GM12878 (cell line): ENCODE results near the gene VWA8. TPM values are rescaled to one million over a fixed set of nuclear protein-coding genes. Genes with fewer than 3 reads are reported as not detected.

Experiments used
- ATAC-seq: fragments of 200-7000 bp; cut with Tn5 transposase; 3 replicates; pipeline ENCODE4 v1.9.1; 2020; ENCODE audit warnings: mild to moderate bottlenecking, moderate library complexity
- BruUV-seq: library from RNA; stranded (reverse); fragments of 400-500 nt; replicated peaks from 2 replicates; lab custom pipeline; 2021; lab: Mats Ljungman, UMichigan
- CTCF ChIA-PET: fragments of 300-600 bp; sonication (Branson Sonifier 250); formaldehyde crosslinking; extraction: SDS; loops from one replicate; lab custom pipeline; 2021; ENCODE audit warnings: inconsistent platforms; lab: Yijun Ruan, JAX
- POLR2A ChIA-PET: fragments of 350-600 bp; formaldehyde crosslinking; extraction: SDS; loops from one replicate; lab custom pipeline; 2021; ENCODE audit warnings: inconsistent platforms; lab: Charles Lee
- RAD21 ChIA-PET: fragments of 300-600 bp; sonication (Branson Sonifier 250); formaldehyde crosslinking; loops from one replicate; lab custom pipeline; 2023; ENCODE audit warnings: antibody characterized with exemption; ENCODE audit not compliant: unreplicated experiment; lab: Charles Lee
- SMC1A ChIA-PET: fragments of 300-600 bp; sonication (Branson Sonifier 250); formaldehyde crosslinking; loops from one replicate; lab custom pipeline; 2023; ENCODE audit not compliant: unreplicated experiment, uncharacterized antibody; lab: Charles Lee
- DNase-seq: peaks from one replicate; pipeline ENCODE4 v3.0.0-alpha.2; 2011; ENCODE audit warnings: low read depth, low spot score
- FAIRE-seq: peaks from 3 replicates; lab custom pipeline; 2011; peaks lifted over from hg19 to GRCh38; lab: Jason Lieb, UNC
- H2AFZ ChIP-seq: 2 replicates; pipeline ENCODE4 v1.6.0; 2011; ENCODE audit warnings: low read depth, low read length, control low read depth; ENCODE audit not compliant: control insufficient read depth
- H3K27ac ChIP-seq: 2 replicates; pipeline ENCODE4 v1.5.1; 2011; ENCODE audit warnings: control low read depth; ENCODE audit not compliant: control insufficient read depth, insufficient read depth
- H3K27me3 ChIP-seq, 2 experiments: replicated peaks in 1 of 2; 2 replicates each; pipeline versions ENCODE4 v1.6.0 to v1.6.1; 2011; ENCODE audit warnings: low read length in 1 of 2; ENCODE audit not compliant: control insufficient read depth in 2 of 2, insufficient read depth in 2 of 2
- H3K36me3 ChIP-seq, 2 experiments: 2 replicates each; pipeline ENCODE4 v1.5.1; 2011; ENCODE audit warnings: low read length in 1 of 2; ENCODE audit not compliant: control insufficient read depth in 2 of 2, insufficient read depth in 2 of 2
- H3K4me1 ChIP-seq: 2 replicates; pipeline ENCODE4 v1.6.1; 2011; ENCODE audit warnings: mild to moderate bottlenecking, low read length, moderate library complexity, mixed read lengths; ENCODE audit not compliant: control insufficient read depth, insufficient read depth
- H3K4me2 ChIP-seq: 2 replicates; pipeline ENCODE4 v1.6.0; 2011; ENCODE audit warnings: control low read depth; ENCODE audit not compliant: control insufficient read depth, insufficient read depth
- H3K4me3 ChIP-seq: fragments of 200-600 bp; sonication (generic); 2 replicates; pipeline ENCODE4 v1.5.1; 2016
- H3K79me2 ChIP-seq: 2 replicates; pipeline ENCODE4 v1.6.0; 2011; ENCODE audit warnings: low read length; ENCODE audit not compliant: control insufficient read depth, insufficient read depth
- H3K9ac ChIP-seq: 2 replicates; pipeline ENCODE4 v1.8.0; 2011; ENCODE audit warnings: low read length, control low read depth, mixed read lengths; ENCODE audit not compliant: control insufficient read depth, insufficient read depth
- H3K9me3 ChIP-seq: replicated peaks from 3 replicates; pipeline ENCODE4 v1.5.1; 2011; ENCODE audit warnings: mild to moderate bottlenecking, low read length; ENCODE audit not compliant: control insufficient read depth, insufficient read depth
- H4K20me1 ChIP-seq: 2 replicates; pipeline ENCODE4 v1.6.0; 2011; ENCODE audit not compliant: control insufficient read depth, insufficient read depth
- GABPA ChIP-seq: IDR thresholded peaks from 2 replicates; pipeline ENCODE4 v1.6.1; 2014; ENCODE audit warnings: antibody characterized with exemption, low read depth, mild to moderate bottlenecking, inconsistent platforms
- KLF5 ChIP-seq: fragments of 450-650 bp; IDR thresholded peaks from 2 replicates; pipeline ENCODE4 v1.6.1; 2014; ENCODE audit warnings: mild to moderate bottlenecking; ENCODE audit not compliant: partially characterized antibody
- NR2C2 ChIP-seq: IDR thresholded peaks from 2 replicates; pipeline ENCODE4 v1.6.1; 2011; ENCODE audit warnings: borderline replicate concordance, low read depth; ENCODE audit not compliant: control insufficient read depth, insufficient read length
- POLR2AphosphoS2 ChIP-seq: IDR thresholded peaks from 2 replicates; pipeline ENCODE4 v1.6.1; 2011; ENCODE audit warnings: low read depth, mild to moderate bottlenecking, low read length, improper control_type of control experiment, moderate library complexity
- SMARCA5 ChIP-seq: fragments of 450-650 bp; IDR thresholded peaks from 2 replicates; pipeline ENCODE4 v1.6.1; 2017; ENCODE audit warnings: mild to moderate bottlenecking
- SRF ChIP-seq, 2 experiments: IDR thresholded peaks; 2 replicates each; pipeline ENCODE4 v1.6.1; 2011; ENCODE audit warnings: low read depth in 2 of 2, low read length in 2 of 2, mild to moderate bottlenecking in 1 of 2, moderate library complexity in 1 of 2
- USF2 ChIP-seq: IDR thresholded peaks from 2 replicates; pipeline ENCODE4 v1.6.1; 2011; ENCODE audit warnings: low read depth, low read length, improper control_type of control experiment, borderline replicate concordance
- WGBS: methylation state at CpG from one replicate; pipeline ENCODE4 v1.1.6; 2016; ENCODE audit warnings: low lambda C conversion rate; ENCODE audit not compliant: insufficient replicate concordance, insufficient coverage; ENCODE audit errors: missing lambda C conversion rate; 5-methylcytosine and 5-hydroxymethylcytosine counted together
- in situ Hi-C: fragments of 300-500 bp; cut with MboI; formaldehyde crosslinking; loops from 9 replicates; pipeline ENCODE4 v1.14.3; 2018; ENCODE audit warnings: mixed read lengths
- intact Hi-C: fragments of 100-400 bp; cut with micrococcal nuclease; formaldehyde crosslinking; loops from one replicate; pipeline ENCODE4 v1.14.2; 2022; ENCODE audit not compliant: unreplicated experiment
- polyA plus RNA-seq, 11 experiments: library from polyadenylated mRNA; depleted of rRNA in 4 of 11; unstranded in 6 of 11; stranded (reverse) in 5 of 11; fragments of >200 nt; fragmentation: Nextera tagmentation in 4 of 11; fragmentation: Illumina TruSeq in 1 of 11; extraction: Ambion mirVana in 4 of 11; extraction: Trizol in 1 of 11; gene quantifications; 1 replicate in 1 of 11; 2 replicates in 10 of 11; pipeline versions ENCODE4 v1.2.1 to v1.2.3, GENCODE V29; 2011 to 2016; ENCODE audit warnings: inconsistent platforms in 2 of 11, missing spikeins in 2 of 11, low read depth in 1 of 11
- total RNA-seq, 4 experiments: library from RNA; depleted of rRNA in 3 of 4; stranded (reverse); fragments of >200 nt in 3 of 4; fragmentation: Illumina TruSeq in 1 of 4; extraction: Trizol in 1 of 4; gene quantifications; 2 replicates each; pipeline versions ENCODE4 v1.2.1 to v1.2.3, GENCODE V29; 2013 to 2021

VWA8 gene
- total and polyA plus RNA-seq, 10 of the 15 experiments (the other 5 are each of a cell fraction or from before 2014, with no cell fraction given), result 3.0 to 21.8 (median 13.5) TPM

GRCh38 chr13:41934994-41935393 is 25.9 kb downstream of the VWA8 start:
- peaks cover 4% of the 10 kb centered on the region for H3K79me2 ChIP-seq
- no peaks in the 10 kb centered on the region for H4K20me1 ChIP-seq
- no peak for FAIRE-seq
- no peak for DNase-seq
- RAD21 ChIA-PET, result interaction anchor here (2.1 kb wide), 1 partner anchor 18 kb away, joined by 7 read pairs; no protein-coding TSS in a partner anchor
- peaks cover 0 to 2% of the 10 kb centered on the region in 2 experiments; a peak in 2 of 4 replicates for H3K36me3 ChIP-seq
- TF ChIP-seq KLF5 (no peak), NR2C2 (no peak), USF2 (no peak), POLR2AphosphoS2 (no peak)
- H3K4me1 ChIP-seq, result no peaks in the 10 kb centered on the region
- no peaks in the 10 kb centered on the region for H3K27me3 ChIP-seq
- no peak overlapping the region for H3K9ac ChIP-seq
- CTCF ChIA-PET, result interaction anchor here (0.9 to 1.7 kb wide), 4 partner anchors 8 to 68 kb away, joined by 3 to 7 read pairs (median 4); no protein-coding TSS in a partner anchor
- POLR2A ChIA-PET, result interaction anchor here (0.6 kb wide), 1 partner anchor 14 kb away, joined by 5 read pairs; no protein-coding TSS in a partner anchor
- peaks cover 3% of the 10 kb centered on the region; the same call in 2 of the 3 replicates for H3K9me3 ChIP-seq
- no peak overlapping the region for H2AFZ ChIP-seq
- H3K27ac ChIP-seq, result no peak overlapping the region
- SMC1A ChIA-PET, result interaction anchor here (0.7 to 1.6 kb wide), 4 partner anchors 10 to 155 kb away, joined by 3 to 5 read pairs (median 4); no protein-coding TSS in a partner anchor
- BruUV-seq, result no TSS peak
- no peak overlapping the region for H3K4me3 ChIP-seq
- intact Hi-C loops (no loop called here), in situ Hi-C loops (no loop called here)
- 100% methylated on average over 1 of the region's 1 CpG for WGBS
- H3K4me2 ChIP-seq, result no peak overlapping the region
- ATAC-seq, result no peak

GRCh38 chr13:41934120-41934519 is 26.8 kb downstream of the VWA8 start:
- in situ Hi-C loops, result no loop called here
- Histone ChIP-seq H4K20me1 (no peaks in the 10 kb centered on the region), H2AFZ (no peak overlapping the region), H3K9me3 (peaks cover 3% of the 10 kb centered on the region; the same call in 2 of the 3 replicates), H3K79me2 (peaks cover 4% of the 10 kb centered on the region), H3K4me2 (no peak overlapping the region), H3K9ac (no peak overlapping the region), H3K4me3 (no peak overlapping the region), H3K4me1 (no peaks in the 10 kb centered on the region), H3K36me3 (peaks cover 0 to 2% of the 10 kb centered on the region in 2 experiments; a peak in 2 of 4 replicates), H3K27me3 (no peaks in the 10 kb centered on the region), H3K27ac (no peak overlapping the region)
- POLR2A ChIA-PET, result interaction anchor here (2.3 kb wide), 1 partner anchor 9 kb away, joined by 5 read pairs; no protein-coding TSS in a partner anchor
- FAIRE-seq, result no peak
- SMC1A ChIA-PET, result interaction anchor here (0.6 to 3.0 kb wide), 6 partner anchors 10 to 172 kb away, joined by 3 to 18 read pairs (median 3); no protein-coding TSS in a partner anchor
- DNase-seq, result no peak
- no TSS peak for BruUV-seq
- CTCF ChIA-PET, result interaction anchor here (0.6 to 1.7 kb wide), 4 partner anchors 8 to 620 kb away, joined by 3 to 7 read pairs (median 4); no protein-coding TSS in a partner anchor
- WGBS, result 93% methylated on average over 1 of the region's 1 CpG
- no peak for TF ChIP-seq KLF5
- no peak for TF ChIP-seq GABPA
- no peak for TF ChIP-seq SRF (IDR thresholded peaks at IDR 0.05; ENCODE audit: low read depth in 2 of 2, low read length in 2 of 2)
- no peak for TF ChIP-seq SMARCA5
- intact Hi-C loops, result no loop called here
- RAD21 ChIA-PET, result interaction anchor here (2.1 kb wide), 1 partner anchor 17 kb away, joined by 7 read pairs; no protein-coding TSS in a partner anchor
- ATAC-seq, result no peak
